Erythroblast (primary cell): ENCODE data around the gene CA10.

Experiments
- GATA1 ChIP-seq: IDR thresholded peaks from 2 replicates; pipeline ENCODE4 v1.6.1; 2011; ENCODE audit warnings: low read depth, mild to moderate bottlenecking, control low read depth, low read length, moderate library complexity
- POLR2A ChIP-seq: IDR thresholded peaks from 2 replicates; pipeline ENCODE4 v1.6.1; 2011; ENCODE audit warnings: mild to moderate bottlenecking, low read length

DNA sequence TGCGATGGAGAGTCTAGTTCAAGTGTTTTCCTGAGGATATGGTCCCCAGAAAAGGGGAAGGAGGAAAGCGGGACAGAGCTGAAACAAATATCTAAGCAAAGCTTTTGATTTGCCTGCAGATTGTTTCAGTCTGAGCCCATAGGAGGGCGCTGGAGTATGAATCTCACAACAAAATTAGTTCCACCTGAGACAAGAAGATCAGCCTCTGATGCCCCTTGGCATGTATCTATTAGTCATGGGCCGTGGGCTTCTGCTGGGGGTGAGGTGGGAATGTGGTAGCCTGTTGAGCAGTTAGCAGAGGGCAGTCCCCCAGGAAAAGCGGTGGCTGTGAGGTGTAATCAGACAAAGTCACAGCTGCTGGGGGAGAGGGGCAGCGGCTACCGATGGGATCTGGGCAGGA lies 446.9 kb downstream of the CA10 start:
- TF ChIP-seq POLR2A, result no peak
- no peak for TF ChIP-seq GATA1
